GM12873 (cell line): ENCODE measurements around the gene IFIT2.

Experiments
- CTCF ChIP-seq: IDR thresholded peaks from 2 replicates; pipeline ENCODE4 v1.5.1; 2012; ENCODE audit warnings: low read depth, mild to moderate bottlenecking, moderate library complexity, low read length, control low read depth; ENCODE audit not compliant: insufficient read depth; ENCODE audit errors: missing control alignments

Gene IFIT2

GRCh38 chr10:89281606-89282395 lies 20.0 kb upstream of the IFIT2 start:
- no peak for TF ChIP-seq CTCF

- no peak for TF ChIP-seq CTCF
Observed at GRCh38 chr10:89283025-89283935, 18.6 kb upstream of the IFIT2 start.

- TF ChIP-seq CTCF = no peak
Observed at GRCh38 chr10:89283936-89284475, 17.8 kb upstream of the IFIT2 start.

GRCh38 chr10:89294721-89295239 lies 7.1 kb upstream of the IFIT2 start:
- no peak for TF ChIP-seq CTCF

GRCh38 chr10:89295597-89295996 lies 6.2 kb upstream of the IFIT2 start:
- no peak for TF ChIP-seq CTCF

- no peak for TF ChIP-seq CTCF
Observed at GRCh38 chr10:89296220-89296648, 5.6 kb upstream of the IFIT2 start.

- no peak for TF ChIP-seq CTCF
Observed at GRCh38 chr10:89297356-89297755, 4.5 kb upstream of the IFIT2 start.
